IMR-90 (cell line): ENCODE data around the gene GPI. TPM values are rescaled to one million over a fixed set of nuclear protein-coding genes. Genes with fewer than 3 reads are reported as not detected.

Experiments used
- ATAC-seq: fragments of 200-7000 bp; cut with Tn5 transposase; 2 replicates; pipeline ENCODE4 v1.9.1; 2020; ENCODE audit warnings: low read depth, mild to moderate bottlenecking, moderate library complexity
- BruUV-seq: library from RNA; stranded (reverse); fragments of 400-500 nt; replicated peaks from 2 replicates; lab custom pipeline; 2021; lab: Mats Ljungman, UMichigan
- CTCF ChIA-PET: fragments of 300-600 bp; formaldehyde crosslinking; extraction: SDS; loops from one replicate; lab custom pipeline; 2021; ENCODE audit warnings: antibody characterized with exemption; lab: Yijun Ruan, JAX
- POLR2A ChIA-PET: fragments of 300-600 bp; sonication (Branson Sonifier 250); formaldehyde crosslinking; loops from one replicate; lab custom pipeline; 2022; ENCODE audit warnings: antibody characterized with exemption; ENCODE audit not compliant: unreplicated experiment; lab: Charles Lee
- DNase-seq: peaks from one replicate; pipeline ENCODE4 v3.0.0; 2013
- H2AFZ ChIP-seq: replicated peaks from 2 replicates; pipeline ENCODE3; 2013; ENCODE audit warnings: low read length, mild to moderate bottlenecking; ENCODE audit not compliant: poor library complexity
- H2AK5ac ChIP-seq: 2 replicates; pipeline ENCODE4 v1.6.1; 2013; ENCODE audit warnings: low read depth, low read length, inconsistent platforms
- H2AK9ac ChIP-seq: replicated peaks from 2 replicates; pipeline ENCODE3; 2013; ENCODE audit warnings: mild to moderate bottlenecking, low read depth, low read length, moderate library complexity; ENCODE audit not compliant: poor library complexity
- H2BK120ac ChIP-seq: 2 replicates; pipeline ENCODE4 v1.6.1; 2013; ENCODE audit warnings: low read depth, low read length, inconsistent platforms
- H2BK15ac ChIP-seq: 3 replicates; pipeline ENCODE4 v1.6.1; 2013; ENCODE audit warnings: low read depth, low read length, inconsistent platforms
- H2BK20ac ChIP-seq: 2 replicates; pipeline ENCODE4 v1.6.1; 2013; ENCODE audit warnings: low read depth, mild to moderate bottlenecking, inconsistent platforms, low read length, moderate library complexity
- H2BK5ac ChIP-seq: 2 replicates; pipeline ENCODE4 v1.6.1; 2013; ENCODE audit warnings: mild to moderate bottlenecking, low read depth, low read length, inconsistent platforms; ENCODE audit not compliant: poor library complexity, severe bottlenecking
- H3K14ac ChIP-seq: replicated peaks from 2 replicates; pipeline ENCODE4 v1.6.1; 2013; ENCODE audit warnings: low read depth, low read length, inconsistent platforms
- H3K18ac ChIP-seq: 2 replicates; pipeline ENCODE4 v1.6.1; 2013; ENCODE audit warnings: low read depth, low read length, control low read depth
- H3K23ac ChIP-seq: 2 replicates; pipeline ENCODE4 v1.6.1; 2013; ENCODE audit warnings: low read depth, low read length, inconsistent platforms
- H3K27ac ChIP-seq: 2 replicates; pipeline ENCODE4 v1.5.1; 2013; ENCODE audit warnings: mild to moderate bottlenecking, control low read depth, low read length; ENCODE audit not compliant: insufficient read depth
- H3K27me3 ChIP-seq: 2 replicates; pipeline ENCODE4 v1.6.1; 2013; ENCODE audit warnings: low read length; ENCODE audit not compliant: control insufficient read depth, insufficient read depth
- H3K36me3 ChIP-seq: 2 replicates; pipeline ENCODE4 v1.6.1; 2013; ENCODE audit warnings: low read length, mixed read lengths; ENCODE audit not compliant: control insufficient read depth, insufficient read depth
- H3K4ac ChIP-seq: 2 replicates; pipeline ENCODE4 v1.6.1; 2013; ENCODE audit warnings: low read depth, low read length, inconsistent platforms
- H3K4me1 ChIP-seq: 2 replicates; pipeline ENCODE4 v1.6.1; 2013; ENCODE audit warnings: low read length, mixed read lengths; ENCODE audit not compliant: control insufficient read depth, insufficient read depth
- H3K4me2 ChIP-seq: 2 replicates; pipeline ENCODE4 v1.6.1; 2013; ENCODE audit warnings: low read depth, mild to moderate bottlenecking, control low read depth, low read length, moderate library complexity
- H3K4me3 ChIP-seq: 2 replicates; pipeline ENCODE4 v1.5.1; 2013; ENCODE audit warnings: low read depth, mild to moderate bottlenecking, control low read depth, low read length, moderate library complexity; ENCODE audit not compliant: insufficient read depth
- H3K56ac ChIP-seq: 2 replicates; pipeline ENCODE4 v1.6.1; 2013; ENCODE audit warnings: low read length, inconsistent platforms; ENCODE audit not compliant: insufficient read depth; ENCODE audit errors: extremely low read depth
- H3K79me1 ChIP-seq, 2 experiments: 2 replicates each; pipeline ENCODE4 v1.6.1; 2013; ENCODE audit warnings: low read length in 2 of 2, inconsistent platforms in 1 of 2, low read depth in 1 of 2
- H3K9ac ChIP-seq: 2 replicates; pipeline ENCODE4 v1.6.1; 2013; ENCODE audit warnings: low read depth, low read length, control low read depth
- H3K9me1 ChIP-seq: 2 replicates; pipeline ENCODE4 v1.6.1; 2013; ENCODE audit warnings: low read length, inconsistent platforms; ENCODE audit not compliant: insufficient read depth
- H3K9me3 ChIP-seq: 2 replicates; pipeline ENCODE4 v1.6.1; 2013; ENCODE audit warnings: low read length; ENCODE audit not compliant: control insufficient read depth, insufficient read depth
- H4K20me1 ChIP-seq: 2 replicates; pipeline ENCODE4 v1.6.1; 2013; ENCODE audit warnings: low read length, inconsistent platforms; ENCODE audit not compliant: insufficient read depth
- H4K5ac ChIP-seq: 2 replicates; pipeline ENCODE4 v1.6.1; 2013; ENCODE audit warnings: mild to moderate bottlenecking, low read depth, low read length, control low read depth
- H4K8ac ChIP-seq, 2 experiments: 2 replicates each; pipeline ENCODE4 v1.6.1; 2013; ENCODE audit warnings: low read depth in 2 of 2, low read length in 2 of 2, control low read depth in 1 of 2, inconsistent platforms in 1 of 2
- H4K91ac ChIP-seq: 2 replicates; pipeline ENCODE4 v1.6.1; 2013; ENCODE audit warnings: low read depth, low read length, inconsistent platforms; ENCODE audit not compliant: insufficient read depth
- CEBPB ChIP-seq: IDR thresholded peaks from 2 replicates; pipeline ENCODE4 v1.6.1; 2012; ENCODE audit warnings: low read depth, low read length, improper control_type of control experiment
- CHD1 ChIP-seq: IDR thresholded peaks from 2 replicates; pipeline ENCODE4 v1.6.1; 2012; ENCODE audit warnings: low read depth, low read length, improper control_type of control experiment
- CTCF ChIP-seq: conservative IDR thresholded peaks from 2 replicates; pipeline ENCODE4 v1.5.1; 2012; ENCODE audit warnings: mild to moderate bottlenecking, low read depth, low read length, improper control_type of control experiment
- ELK1 ChIP-seq: fragments of 150-350 bp; IDR thresholded peaks from 2 replicates; pipeline ENCODE4 v1.6.1; 2016; ENCODE audit warnings: low read depth, mild to moderate bottlenecking, low read length, moderate library complexity, borderline replicate concordance
- FOS ChIP-seq: fragments of 150-350 bp; IDR thresholded peaks from 2 replicates; pipeline ENCODE4 v1.6.1; 2016; ENCODE audit warnings: low read depth, low read length
- MAFK ChIP-seq: IDR thresholded peaks from 2 replicates; pipeline ENCODE4 v1.6.1; 2012; ENCODE audit warnings: low read depth, low read length, improper control_type of control experiment
- MAZ ChIP-seq: IDR thresholded peaks from 2 replicates; pipeline ENCODE4 v1.6.1; 2012; ENCODE audit warnings: low read depth, mild to moderate bottlenecking, low read length, improper control_type of control experiment, moderate library complexity, borderline replicate concordance
- MXI1 ChIP-seq: IDR thresholded peaks from 2 replicates; pipeline ENCODE4 v1.6.1; 2012; ENCODE audit warnings: low read depth, mild to moderate bottlenecking, low read length, moderate library complexity, borderline replicate concordance
- POLR2A ChIP-seq: IDR thresholded peaks from 2 replicates; pipeline ENCODE4 v1.6.1; 2012; ENCODE audit warnings: mild to moderate bottlenecking, low read depth, low read length
- RAD21 ChIP-seq: IDR thresholded peaks from 2 replicates; pipeline ENCODE4 v1.6.1; 2012; ENCODE audit warnings: low read length, improper control_type of control experiment
- RCOR1 ChIP-seq: IDR thresholded peaks from 2 replicates; pipeline ENCODE4 v1.6.1; 2012; ENCODE audit warnings: mild to moderate bottlenecking, low read length, improper control_type of control experiment; ENCODE audit not compliant: insufficient replicate concordance
- RFX5 ChIP-seq: IDR thresholded peaks from 2 replicates; pipeline ENCODE4 v1.8.0; 2012; ENCODE audit warnings: low read depth, mild to moderate bottlenecking, low read length, moderate library complexity
- WGBS, 2 experiments: methylation state at CpG; one replicate each; pipeline versions ENCODE4 v1.1.5 to v1.1.7; 2013; ENCODE audit warnings: missing lambda C conversion rate in 2 of 2; ENCODE audit not compliant: insufficient read length in 1 of 2; ENCODE audit errors: extremely low coverage in 2 of 2; 5-methylcytosine and 5-hydroxymethylcytosine counted together
- dilution Hi-C: fragments of 300-500 bp; cut with HindIII; formaldehyde crosslinking; loops from one replicate; pipeline ENCODE4 v1.14.3; 2018; ENCODE audit warnings: low sequenced_read_pairs; ENCODE audit not compliant: unreplicated experiment
- in situ Hi-C: fragments of 300-500 bp; cut with MboI; formaldehyde crosslinking; loops from 3 replicates; pipeline ENCODE4 v1.14.3; 2019; ENCODE audit warnings: low sequenced_read_pairs, inconsistent platforms, mixed read lengths
- intact Hi-C: fragments of 100-400 bp; cut with micrococcal nuclease; formaldehyde crosslinking; loops from 2 replicates; pipeline ENCODE4 v1.10.0; 2022
- polyA plus RNA-seq, 3 experiments: library from polyadenylated mRNA; depleted of rRNA; stranded (reverse); fragments of >200 nt; gene quantifications; 2 replicates each; pipeline ENCODE4 v1.2.3, GENCODE V29; 2012; ENCODE audit warnings: low replicate concordance in 1 of 3
- total RNA-seq: library from RNA; depleted of rRNA; stranded (reverse); fragments of >200 nt; gene quantifications from 2 replicates; pipeline ENCODE4 v1.2.3, GENCODE V29; 2012
- TF ChIP-seq, protein P1 (sequence below): fragments of 150-350 bp; IDR thresholded peaks from 2 replicates; pipeline ENCODE4 v1.6.1; 2017; ENCODE audit warnings: mild to moderate bottlenecking, antibody characterized with exemption, low read length, low read depth

GPI gene
- total and polyA plus RNA-seq, 2 of the 4 experiments (the other 2 are of a cell fraction) = 147 to 239 TPM

DNA sequence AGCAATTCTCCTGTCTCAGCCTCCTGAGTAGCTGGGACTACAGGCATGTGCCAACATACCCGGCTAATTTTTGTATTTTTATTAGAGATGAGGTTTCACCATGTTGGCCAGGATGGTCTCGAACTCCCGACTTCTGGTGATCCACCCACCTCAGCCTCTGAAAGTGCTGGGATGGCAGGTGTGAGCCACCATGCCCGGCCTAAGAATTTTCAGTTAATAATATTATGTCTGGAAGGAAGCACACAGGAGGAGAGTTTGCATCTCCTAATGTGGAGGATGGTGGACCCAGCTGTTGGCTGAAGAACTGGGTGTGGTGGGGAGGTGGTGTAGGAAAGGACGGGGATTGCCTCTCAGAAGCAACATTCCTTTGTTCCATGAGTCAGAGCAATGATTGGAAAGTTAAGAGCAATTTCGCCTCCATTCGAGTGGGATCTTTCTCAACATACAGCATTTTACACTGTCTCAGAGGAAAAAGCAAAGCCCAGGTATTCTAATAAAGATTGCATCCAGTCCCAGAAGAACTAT lies 51.1 kb downstream of the GPI start:
- ChIA-PET CTCF (interaction anchor here (1.4 kb wide), 1 partner anchor 12 kb away, joined by 4 read pairs; the partner anchor contains the start of gene UBA2), POLR2A (no interaction called here)
- no peak overlapping the region for H2AK9ac ChIP-seq
- H2AK5ac ChIP-seq = no peak overlapping the region
- dilution Hi-C loops (no loop called here), in situ Hi-C loops (no loop called here), intact Hi-C loops (no loop called here)
- H3K27me3 ChIP-seq = no peaks in the 10 kb centered on the region
- H3K4me2 ChIP-seq = no peak overlapping the region
- no peak overlapping the region for H2BK20ac ChIP-seq
- H3K79me1 ChIP-seq = no peaks in the 10 kb centered on the region; a peak in 1 of 4 replicates
- H3K4ac ChIP-seq = no peak overlapping the region
- H3K56ac ChIP-seq = no peak overlapping the region
- ATAC-seq (peak; percentile 11; the same call in 1 of the 2 replicates), DNase-seq (peak; percentile 18)
- H3K23ac ChIP-seq = no peak overlapping the region
- H3K4me3 ChIP-seq = no peak overlapping the region
- H3K36me3 ChIP-seq = peaks cover 21% of the 10 kb centered on the region
- no peak overlapping the region for H3K14ac ChIP-seq
- no CpG with 5 or more reads among the region's 7 CpGs for WGBS, 2 experiments
- no peak overlapping the region for H4K5ac ChIP-seq
- BruUV-seq = no TSS peak
- H4K20me1 ChIP-seq = no peaks in the 10 kb centered on the region
- H3K9me1 ChIP-seq = peaks cover 3% of the 10 kb centered on the region; the same call in 1 of the 2 replicates
- no peak overlapping the region for H3K18ac ChIP-seq
- TF ChIP-seq CEBPB = no peak
- no peak for TF ChIP-seq CTCF
- no peak for TF ChIP-seq RFX5
- TF ChIP-seq, protein P1, sequence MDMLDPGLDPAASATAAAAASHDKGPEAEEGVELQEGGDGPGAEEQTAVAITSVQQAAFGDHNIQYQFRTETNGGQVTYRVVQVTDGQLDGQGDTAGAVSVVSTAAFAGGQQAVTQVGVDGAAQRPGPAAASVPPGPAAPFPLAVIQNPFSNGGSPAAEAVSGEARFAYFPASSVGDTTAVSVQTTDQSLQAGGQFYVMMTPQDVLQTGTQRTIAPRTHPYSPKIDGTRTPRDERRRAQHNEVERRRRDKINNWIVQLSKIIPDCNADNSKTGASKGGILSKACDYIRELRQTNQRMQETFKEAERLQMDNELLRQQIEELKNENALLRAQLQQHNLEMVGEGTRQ = no peak
- no peak for TF ChIP-seq MAFK
- TF ChIP-seq POLR2A = no peak
- no peak for TF ChIP-seq MXI1
- TF ChIP-seq ELK1 = no peak
- no peak for TF ChIP-seq FOS
- no peak for TF ChIP-seq MAZ
- no peak for TF ChIP-seq RCOR1
- TF ChIP-seq RAD21 = no peak
- no peak for TF ChIP-seq CHD1
- H4K8ac ChIP-seq = no peak overlapping the region
- no peak overlapping the region for H2AFZ ChIP-seq
- no peaks in the 10 kb centered on the region for H3K4me1 ChIP-seq
- H4K91ac ChIP-seq = no peak overlapping the region
- H2BK15ac ChIP-seq = no peak overlapping the region
- no peak overlapping the region for H3K9ac ChIP-seq
- H2BK120ac ChIP-seq = no peak overlapping the region
- no peak overlapping the region for H3K27ac ChIP-seq
- H2BK5ac ChIP-seq = no peak overlapping the region
- no peaks in the 10 kb centered on the region for H3K9me3 ChIP-seq
